Keratinocyte (primary cell): Measurements from ENCODE around the gene CDKN1C.

Source experiments
- EZH2 ChIP-seq: IDR thresholded peaks from one replicate; pipeline ENCODE4 v1.6.1; 2012; ENCODE audit warnings: inconsistent platforms, mild to moderate bottlenecking, low read length, moderate library complexity
- TF ChIP-seq, protein P1 (sequence below), 3 experiments: IDR thresholded peaks in 1 of 3; conservative IDR thresholded peaks in 1 of 3; optimal IDR thresholded peaks in 1 of 3; 2 replicates in 2 of 3; 3 replicates in 1 of 3; pipeline versions ENCODE3 to v1.5.1; 2011; ENCODE audit warnings: low read length in 3 of 3, mild to moderate bottlenecking in 3 of 3, moderate library complexity in 2 of 3, control low read depth in 1 of 3, inconsistent platforms in 1 of 3; ENCODE audit not compliant: insufficient read depth in 2 of 3; ENCODE audit errors: extremely low read depth in 1 of 3

DNA sequence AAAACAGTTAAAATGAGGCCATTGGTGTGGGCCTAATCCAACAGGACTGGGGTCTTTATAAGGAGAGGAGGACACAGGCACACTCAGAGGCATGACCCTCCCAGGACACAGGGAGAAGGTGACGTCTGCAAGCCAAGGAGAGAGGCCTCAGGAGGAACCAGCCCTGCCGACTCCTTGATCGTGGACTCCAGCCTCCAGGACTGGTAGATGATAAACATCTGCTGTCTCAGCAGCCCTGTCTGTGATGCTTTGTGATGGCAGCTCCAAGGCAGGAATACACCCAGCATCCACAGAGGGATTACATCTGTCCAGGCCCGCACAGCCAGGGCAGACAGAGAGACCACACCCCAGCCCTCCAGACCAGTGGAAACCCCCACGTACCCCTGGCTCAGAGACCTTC is 18.4 kb downstream of the CDKN1C start:
- TF ChIP-seq, protein P1, sequence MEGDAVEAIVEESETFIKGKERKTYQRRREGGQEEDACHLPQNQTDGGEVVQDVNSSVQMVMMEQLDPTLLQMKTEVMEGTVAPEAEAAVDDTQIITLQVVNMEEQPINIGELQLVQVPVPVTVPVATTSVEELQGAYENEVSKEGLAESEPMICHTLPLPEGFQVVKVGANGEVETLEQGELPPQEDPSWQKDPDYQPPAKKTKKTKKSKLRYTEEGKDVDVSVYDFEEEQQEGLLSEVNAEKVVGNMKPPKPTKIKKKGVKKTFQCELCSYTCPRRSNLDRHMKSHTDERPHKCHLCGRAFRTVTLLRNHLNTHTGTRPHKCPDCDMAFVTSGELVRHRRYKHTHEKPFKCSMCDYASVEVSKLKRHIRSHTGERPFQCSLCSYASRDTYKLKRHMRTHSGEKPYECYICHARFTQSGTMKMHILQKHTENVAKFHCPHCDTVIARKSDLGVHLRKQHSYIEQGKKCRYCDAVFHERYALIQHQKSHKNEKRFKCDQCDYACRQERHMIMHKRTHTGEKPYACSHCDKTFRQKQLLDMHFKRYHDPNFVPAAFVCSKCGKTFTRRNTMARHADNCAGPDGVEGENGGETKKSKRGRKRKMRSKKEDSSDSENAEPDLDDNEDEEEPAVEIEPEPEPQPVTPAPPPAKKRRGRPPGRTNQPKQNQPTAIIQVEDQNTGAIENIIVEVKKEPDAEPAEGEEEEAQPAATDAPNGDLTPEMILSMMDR (optimal IDR thresholded peaks at IDR 0.05 in 1 of 3, IDR thresholded peaks at IDR 0.05 in 1 of 3, conservative IDR thresholded peaks at IDR 0.05 in 1 of 3; ENCODE audit: extremely low read depth in 1 of 3, insufficient read depth in 2 of 3, low read length in 3 of 3): no peak
- no peak for TF ChIP-seq EZH2
